Right ventricle myocardium inferior (tissue), 1 donor: ENCODE results near the gene MRPS18A. TPM values are rescaled to one million over a fixed set of nuclear protein-coding genes. Genes with fewer than 3 reads are reported as not detected.

Experiments used
- ATAC-seq: fragments of 200-7000 bp; cut with Tn5 transposase; one replicate; pipeline ENCODE4 v1.9.1; 2020; ENCODE audit warnings: mild to moderate bottlenecking, moderate library complexity
- DNase-seq: peaks from one replicate; pipeline ENCODE4 v3.0.0; 2021; ENCODE audit errors: missing footprints
- intact Hi-C: fragments of 100-400 bp; cut with DNase I; formaldehyde crosslinking; loops from one replicate; pipeline ENCODE4 v1.11.0; 2022
- total RNA-seq: library from RNA; stranded (reverse); fragmentation: NEBNext Ultra II Directional; extraction: Animal tissue kit (Norgen Biotek cat#: 25700); gene quantifications from one replicate; pipeline ENCODE4 v1.2.1, GENCODE V29; 2021
- donor health status: DM: no; HTN: yes; CAD: no; lungs with severe emphysema.

The MRPS18A gene
- total RNA-seq, 1 donor from 2014 or later = 43.1 TPM

DNA sequence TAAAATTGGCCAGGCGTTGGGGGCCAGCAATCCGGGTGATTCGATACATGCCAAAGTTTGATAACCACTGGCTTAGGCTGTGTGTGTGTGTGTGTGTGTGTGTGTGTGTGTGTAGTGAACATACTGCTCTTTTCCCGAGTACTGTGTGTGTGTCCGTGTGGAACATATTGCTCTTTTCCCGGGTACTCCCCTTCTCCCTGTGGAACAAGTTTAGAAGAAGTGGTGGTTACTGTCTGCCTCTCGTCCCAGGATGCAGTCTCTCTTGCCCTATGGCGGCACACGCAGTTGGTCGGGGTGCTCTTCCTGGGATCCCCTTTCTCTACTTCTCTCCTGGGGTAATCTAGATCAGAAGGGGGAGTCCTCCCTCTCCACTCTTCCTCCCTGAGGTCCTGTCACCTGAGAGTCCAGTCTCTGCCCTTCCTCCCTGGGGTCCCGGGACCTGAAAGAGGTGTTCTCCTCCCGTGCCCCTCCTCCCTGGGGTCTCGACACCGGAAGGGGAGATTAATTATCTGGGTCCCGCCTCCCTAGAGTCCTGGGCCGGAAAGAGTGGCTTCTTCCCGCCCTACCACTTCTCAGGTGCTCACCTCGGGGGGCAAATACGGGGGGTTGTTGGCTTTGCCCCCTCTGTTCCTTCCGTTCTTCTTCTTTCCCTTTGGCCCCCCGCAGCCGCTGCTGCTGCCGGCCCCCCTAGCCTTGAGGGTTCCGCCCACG, 59.0 kb downstream of the MRPS18A start:
- intact Hi-C loops = no loop called here
- DNase-seq = no peak
- ATAC-seq = no peak

DNA sequence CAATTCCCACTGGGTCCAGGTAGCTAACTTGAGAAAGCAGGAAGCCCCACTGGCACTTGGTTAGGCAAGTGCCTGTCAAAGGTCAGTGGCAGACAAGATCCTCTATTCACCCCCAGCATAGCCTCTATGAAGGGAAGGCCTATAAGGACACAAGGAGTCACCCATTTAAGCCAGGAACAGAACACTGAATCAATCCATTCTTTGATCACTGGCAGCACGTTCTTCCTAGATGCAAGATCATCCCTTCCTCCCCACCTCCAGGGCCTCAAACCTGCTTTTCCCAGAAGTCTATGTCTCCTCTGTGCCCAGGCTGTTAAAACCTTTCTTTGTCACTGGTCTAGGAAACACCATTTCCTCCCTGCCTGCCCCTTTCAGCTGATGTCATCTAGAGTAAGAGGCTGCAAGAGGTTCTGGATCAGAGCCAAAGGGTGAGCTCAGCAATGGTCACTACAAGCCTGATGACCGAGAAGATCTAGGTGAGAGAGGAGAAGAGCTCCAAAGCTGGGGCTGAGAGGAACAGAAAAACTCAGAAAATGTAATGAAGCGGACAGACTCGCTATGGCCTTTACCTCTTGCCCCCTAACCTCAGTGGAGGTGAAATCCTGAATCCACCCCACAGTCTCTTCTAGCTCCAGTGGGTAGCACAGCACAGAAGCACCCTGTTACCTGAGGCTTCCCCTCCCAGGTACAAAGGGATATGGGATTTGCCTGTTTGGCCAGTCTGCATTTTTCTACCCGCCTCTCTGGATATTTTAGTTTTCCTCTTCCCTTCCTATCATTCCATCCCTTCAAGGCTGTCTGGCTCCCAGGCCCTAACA, 60.4 kb downstream of the MRPS18A start:
- intact Hi-C loops = no loop called here
- DNase-seq (peak; percentile 84), ATAC-seq (no peak)

DNA sequence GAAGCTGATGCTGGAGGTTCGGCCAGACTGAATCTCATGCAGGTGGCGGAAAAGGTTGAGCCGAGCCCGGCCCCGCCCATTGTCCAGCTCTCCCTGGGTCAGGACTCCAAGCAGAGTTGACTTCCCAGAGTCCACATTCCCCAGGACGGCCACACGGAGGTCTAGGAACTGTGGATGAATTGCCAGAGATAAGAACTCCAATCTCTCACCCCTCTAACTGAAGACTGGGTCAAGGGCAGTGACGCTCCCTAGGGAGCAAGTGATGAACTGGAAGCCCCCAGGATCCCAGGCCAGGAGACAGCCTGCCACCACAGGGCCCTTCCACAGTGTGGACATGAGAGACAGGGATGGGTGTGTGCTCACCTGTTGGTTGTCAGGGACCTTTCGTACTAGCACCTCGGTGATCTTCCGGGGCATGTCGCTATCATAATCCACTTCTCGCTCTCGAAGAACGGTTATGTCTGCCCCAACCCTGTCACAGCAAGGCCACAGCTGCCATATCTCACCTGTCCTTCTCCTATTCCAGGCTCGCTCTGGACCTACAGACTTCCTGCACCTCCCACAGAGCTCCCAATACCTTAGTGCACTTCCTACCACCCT, 62.1 kb downstream of the MRPS18A start:
- DNase-seq (no peak), ATAC-seq (no peak)
- intact Hi-C loops = no loop called here

DNA sequence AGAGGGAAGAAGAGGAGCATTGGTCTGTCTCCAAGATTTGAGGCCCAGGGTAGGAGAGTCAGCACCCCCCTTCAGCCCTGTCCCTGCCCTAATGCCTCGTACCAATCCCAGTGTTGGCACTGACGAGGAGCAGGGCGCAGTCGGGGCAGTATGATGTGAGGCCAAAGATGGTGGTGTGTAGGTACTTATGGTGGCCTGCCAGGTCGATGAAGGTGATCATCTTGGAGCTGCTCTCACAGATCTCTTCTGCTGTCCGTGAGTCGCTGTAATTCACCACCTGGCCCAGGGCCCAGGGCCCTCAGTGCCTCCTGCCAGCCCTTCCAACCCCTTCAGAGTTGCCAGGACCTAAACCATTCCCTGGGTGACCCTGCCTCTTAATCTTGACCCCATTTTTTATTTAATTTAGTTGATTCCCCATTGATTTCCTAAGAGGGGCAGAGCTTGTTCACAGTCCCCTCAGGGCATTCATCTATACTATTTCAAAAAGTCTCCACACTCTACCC, 62.8 kb downstream of the MRPS18A start:
- intact Hi-C loops = no loop called here
- DNase-seq (no peak), ATAC-seq (no peak)

DNA sequence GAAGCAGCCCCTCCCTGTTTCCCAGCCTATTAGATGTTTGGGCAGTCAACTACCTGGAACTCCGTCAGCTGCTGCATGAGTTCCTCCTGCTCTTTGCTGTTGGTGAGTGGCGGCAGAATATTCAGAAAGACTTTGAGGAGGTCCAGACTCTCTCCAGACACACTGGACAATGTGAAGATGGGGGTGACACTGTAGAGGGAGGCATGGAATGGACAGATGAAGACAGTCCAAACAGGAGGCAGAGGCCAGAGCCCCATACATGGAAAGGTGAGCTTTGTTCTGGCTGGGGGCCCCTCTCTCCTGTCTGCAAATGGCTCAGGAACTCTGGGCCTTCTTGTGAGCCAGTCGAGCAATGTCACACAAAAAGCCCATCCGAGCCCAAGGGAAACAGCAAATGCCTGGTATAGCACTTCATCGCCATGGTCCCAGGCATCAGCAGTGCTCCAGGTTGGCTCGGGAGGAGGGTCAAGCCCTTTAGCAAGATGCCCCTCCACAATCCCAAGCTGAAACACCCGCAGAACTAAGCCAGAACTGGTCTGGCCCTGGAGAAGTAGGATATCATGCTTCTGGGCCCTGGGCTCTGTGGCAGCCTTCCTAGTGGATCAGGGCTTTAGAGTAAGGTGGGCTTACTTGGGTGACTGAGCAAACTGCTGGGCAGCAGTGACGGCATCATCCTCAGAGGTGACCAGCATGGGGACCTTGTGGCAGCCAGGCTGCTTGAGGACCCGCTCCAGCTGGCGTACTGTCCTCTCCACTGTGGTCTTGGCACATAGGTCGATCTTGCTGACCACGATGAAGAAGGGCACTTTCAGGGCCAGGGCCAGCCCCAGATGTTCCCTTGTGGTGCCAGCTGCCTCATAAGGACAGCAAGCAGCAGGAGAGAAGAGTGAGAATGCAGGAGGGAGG, 63.5 kb downstream of the MRPS18A start:
- intact Hi-C loops = no loop called here
- ATAC-seq (no peak), DNase-seq (no peak)

DNA sequence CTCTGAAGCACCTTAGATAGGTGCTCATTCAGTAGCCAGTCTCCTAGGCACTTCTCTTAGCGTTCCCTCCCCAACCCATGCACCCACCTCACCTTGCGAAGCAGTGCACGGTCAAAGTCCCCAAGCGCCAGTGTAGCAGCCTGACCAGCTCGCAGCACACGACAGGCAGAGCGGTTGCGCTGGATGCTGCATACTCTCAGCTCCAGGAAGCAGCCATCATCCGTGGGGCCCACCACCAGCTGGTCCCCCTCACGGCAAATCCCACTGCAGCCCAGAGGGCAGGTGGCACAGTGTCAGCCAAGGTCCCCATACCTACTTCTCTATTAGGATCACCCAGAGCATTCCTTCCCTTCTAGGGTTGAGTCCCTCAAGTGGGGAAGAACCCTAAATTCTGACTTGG, 65.0 kb downstream of the MRPS18A start:
- DNase-seq (no peak), ATAC-seq (no peak)
- intact Hi-C loops = no loop called here

DNA sequence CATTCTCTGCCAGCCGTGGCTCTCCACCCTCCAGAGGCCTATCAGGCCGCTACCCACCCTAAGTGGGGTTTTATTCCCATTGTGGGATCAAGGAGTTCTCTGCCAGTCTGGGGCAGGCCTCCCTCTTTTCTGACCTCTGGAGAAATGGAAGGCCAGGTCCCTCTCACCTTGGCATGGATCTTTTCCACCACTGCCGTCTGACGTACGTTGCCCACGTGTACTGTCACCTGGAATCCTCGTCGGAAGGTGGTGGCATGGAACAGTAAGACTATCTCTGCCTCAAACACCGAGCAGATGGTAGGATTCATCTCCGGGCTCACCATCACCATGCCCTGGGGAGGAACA, 65.8 kb downstream of the MRPS18A start:
- DNase-seq = no peak
- intact Hi-C loops = no loop called here
- ATAC-seq = no peak

Other genes with a start within 250 kb of the MRPS18A start
- 1.9 TPM for gene DLK2, start 232.2 kb downstream of the MRPS18A start, total RNA-seq
- gene TJAP1, start 210.2 kb downstream of the MRPS18A start, total RNA-seq = 17.4 TPM
- 1.6 TPM for gene LRRC73, start 177.4 kb downstream of the MRPS18A start, total RNA-seq
- gene YIPF3, start 170.9 kb downstream of the MRPS18A start, total RNA-seq = 72.2 TPM
- 17.3 TPM for gene POLR1C, start 170.7 kb downstream of the MRPS18A start, total RNA-seq
- gene XPO5, start 111.8 kb downstream of the MRPS18A start, total RNA-seq = 11.7 TPM
- gene POLH, start 111.6 kb downstream of the MRPS18A start, total RNA-seq = 5.9 TPM
- gene GTPBP2, start 58.5 kb downstream of the MRPS18A start, total RNA-seq = 23.9 TPM
- gene MAD2L1BP, start 52.0 kb downstream of the MRPS18A start, total RNA-seq = 26.7 TPM
- 0.11 TPM for gene RSPH9, start 42.8 kb downstream of the MRPS18A start, total RNA-seq
- 242 TPM for gene VEGFA, start 82.4 kb upstream of the MRPS18A start, total RNA-seq